MCF 10A (cell line): ENCODE data around the gene AKT1S1. TPM values are rescaled to one million over a fixed set of nuclear protein-coding genes. Genes with fewer than 3 reads are reported as not detected.

Experiments
- BruUV-seq: library from RNA; stranded (reverse); fragments of 400-500 nt; replicated peaks from 2 replicates; lab custom pipeline; 2021; lab: Mats Ljungman, UMichigan
- CTCF ChIA-PET: fragments of 300-600 bp; sonication (Branson Sonifier 250); formaldehyde crosslinking; extraction: SDS; loops from one replicate; lab custom pipeline; 2021; ENCODE audit warnings: antibody characterized with exemption, inconsistent platforms; lab: Yijun Ruan, JAX
- POLR2A ChIA-PET: fragments of 300-600, 350-650 bp; sonication (Branson Sonifier 250); formaldehyde crosslinking; extraction: SDS; loops from one replicate; lab custom pipeline; 2020; ENCODE audit warnings: antibody characterized with exemption, inconsistent platforms; lab: Yijun Ruan, JAX
- DNase-seq: peaks from one replicate; pipeline ENCODE4 v3.0.0-alpha.2; 2018; ENCODE audit not compliant: unreplicated experiment
- H3K27ac Mint-ChIP-seq: one replicate; pipeline ENCODE4 v1.8.0; 2022; ENCODE audit warnings: mild to moderate bottlenecking, low read depth, mixed read lengths; ENCODE audit not compliant: unreplicated experiment
- H3K27me3 Mint-ChIP-seq: one replicate; pipeline ENCODE4 v1.8.0; 2022; ENCODE audit warnings: mixed read lengths; ENCODE audit not compliant: insufficient read depth, unreplicated experiment
- H3K36me3 Mint-ChIP-seq: one replicate; pipeline ENCODE4 v1.8.0; 2022; ENCODE audit warnings: mild to moderate bottlenecking, moderate library complexity, mixed read lengths; ENCODE audit not compliant: insufficient read depth, unreplicated experiment
- H3K4me1 Mint-ChIP-seq: one replicate; pipeline ENCODE4 v1.8.0; 2022; ENCODE audit warnings: mixed read lengths; ENCODE audit not compliant: insufficient read depth, unreplicated experiment
- H3K4me3 Mint-ChIP-seq: one replicate; pipeline ENCODE4 v1.8.0; 2022; ENCODE audit warnings: mild to moderate bottlenecking, moderate library complexity, mixed read lengths; ENCODE audit not compliant: unreplicated experiment
- H3K9me3 Mint-ChIP-seq: one replicate; pipeline ENCODE4 v1.8.0; 2022; ENCODE audit warnings: mixed read lengths; ENCODE audit not compliant: unreplicated experiment
- CTCF ChIP-seq: fragments of 200-600 bp; IDR thresholded peaks from one replicate; pipeline ENCODE4 v1.8.0; 2022; ENCODE audit warnings: antibody characterized with exemption, mild to moderate bottlenecking; ENCODE audit not compliant: unreplicated experiment
- intact Hi-C: fragments of 100-400 bp; cut with micrococcal nuclease; formaldehyde crosslinking; loops from 2 replicates; pipeline ENCODE4 v1.14.1; 2022
- total RNA-seq: library from RNA; stranded (reverse); gene quantifications from 2 replicates; pipeline ENCODE4 v1.2.3, GENCODE V29; 2022

Gene AKT1S1
- total RNA-seq, 1 experiment from 2014 or later: 74.7 TPM

- no peak for TF ChIP-seq CTCF
- CTCF ChIA-PET: interaction anchor here (0.7 to 1.0 kb wide), 2 partner anchors 18 to 362 kb away, joined by 3 read pairs; no protein-coding TSS in a partner anchor
- intact Hi-C loops: loop anchor here (5.0 kb wide), 1 partner anchor 48 kb away; the partner anchor contains the start of gene MED25
- POLR2A ChIA-PET: interaction anchor here (0.6 to 6.7 kb wide), 8 partner anchors 12 to 225 kb away, joined by 3 to 78 read pairs (median 4); partner anchors contain the start of genes AKT1S1, PTOV1, RRAS and TBC1D17
- no peaks in the 10 kb centered on the region for H3K27me3 Mint-ChIP-seq
- H3K9me3 Mint-ChIP-seq: no peaks in the 10 kb centered on the region
- no peak overlapping the region for H3K4me3 Mint-ChIP-seq
- peaks cover 5% of the 10 kb centered on the region for H3K4me1 Mint-ChIP-seq
- DNase-seq: no peak
- H3K27ac Mint-ChIP-seq: no peak overlapping the region
- peaks cover 61% of the 10 kb centered on the region for H3K36me3 Mint-ChIP-seq
- BruUV-seq: no TSS peak
These were observed 12.3 kb downstream of the AKT1S1 start for GRCh38 chr19:49864890-49865289.

- Mint-ChIP-seq H3K36me3 (peaks cover 69% of the 10 kb centered on the region), H3K4me3 (no peak overlapping the region), H3K27ac (no peak overlapping the region), H3K27me3 (no peaks in the 10 kb centered on the region), H3K4me1 (peaks cover 5% of the 10 kb centered on the region), H3K9me3 (no peaks in the 10 kb centered on the region)
- no peak for DNase-seq
- no TSS peak for BruUV-seq
- intact Hi-C loops: no loop called here
- no peak for TF ChIP-seq CTCF
- POLR2A ChIA-PET: interaction anchor here (0.6 to 6.7 kb wide), 6 partner anchors 12 to 188 kb away, joined by 3 to 78 read pairs (median 6); partner anchors contain the start of genes AKT1S1, PTOV1 and TBC1D17
- CTCF ChIA-PET: interaction anchor here (0.7 to 1.1 kb wide), 2 partner anchors 15 to 1382 kb away, joined by 3 read pairs; no protein-coding TSS in a partner anchor
These were observed 13.2 kb downstream of the AKT1S1 start for GRCh38 chr19:49863935-49864320.

GRCh38 chr19:49863254-49863934 is 13.8 kb downstream of the AKT1S1 start:
- ChIA-PET POLR2A (interaction anchor here (0.6 to 6.7 kb wide), 6 partner anchors 11 to 293 kb away, joined by 3 to 78 read pairs (median 6); partner anchors contain the start of genes AKT1S1, PTOV1 and TBC1D17), CTCF (interaction anchor here (0.7 to 1.1 kb wide), 4 partner anchors 15 to 1382 kb away, joined by 3 to 5 read pairs (median 3); no protein-coding TSS in a partner anchor)
- Mint-ChIP-seq H3K27me3 (no peaks in the 10 kb centered on the region), H3K4me1 (peaks cover 5% of the 10 kb centered on the region), H3K9me3 (no peaks in the 10 kb centered on the region), H3K27ac (no peak overlapping the region), H3K4me3 (no peak overlapping the region), H3K36me3 (peaks cover 74% of the 10 kb centered on the region)
- intact Hi-C loops: no loop called here
- no peak for DNase-seq
- BruUV-seq: no TSS peak
- no peak for TF ChIP-seq CTCF
